Panc1 (cell line): ENCODE measurements around the gene PHIP. TPM values are rescaled to one million over a fixed set of nuclear protein-coding genes. Genes with fewer than 3 reads are reported as not detected.

Experiments used
- ATAC-seq: fragments of 200-7000 bp; cut with Tn5 transposase; 2 replicates; pipeline ENCODE4 v1.9.1; 2020; ENCODE audit warnings: mild to moderate bottlenecking, moderate library complexity
- BruUV-seq: library from RNA; stranded (reverse); fragments of 400-500 nt; replicated peaks from 2 replicates; lab custom pipeline; 2021; lab: Mats Ljungman, UMichigan
- CTCF ChIA-PET: fragments of 300-600 bp; sonication (Branson Sonifier 250); formaldehyde crosslinking; loops from one replicate; lab custom pipeline; 2022; ENCODE audit warnings: antibody characterized with exemption; lab: Charles Lee
- POLR2A ChIA-PET: fragments of 300-600 bp; sonication (Branson Sonifier 250); formaldehyde crosslinking; loops from one replicate; lab custom pipeline; 2022; ENCODE audit warnings: antibody characterized with exemption; lab: Charles Lee
- DNase-seq: peaks from one replicate; pipeline ENCODE4 v3.0.0-alpha.2; 2010; ENCODE audit warnings: low read depth, low spot score
- H3K27ac ChIP-seq: 2 replicates; pipeline ENCODE4 v1.5.1; 2011; ENCODE audit warnings: mild to moderate bottlenecking, low read length, inconsistent platforms
- H3K27me3 ChIP-seq: fragments of 200-500 bp; sonication (Bioruptor generic); 2 replicates; pipeline ENCODE4 v1.6.0; 2014; ENCODE audit warnings: low read length, inconsistent platforms; ENCODE audit not compliant: control insufficient read depth, insufficient read depth
- H3K36me3 ChIP-seq: fragments of 200-500 bp; sonication (Bioruptor generic); 2 replicates; pipeline ENCODE4 v1.5.1; 2014; ENCODE audit warnings: inconsistent platforms, mild to moderate bottlenecking, low read length, moderate library complexity; ENCODE audit not compliant: control insufficient read depth, insufficient read depth
- H3K4me1 ChIP-seq: 2 replicates; pipeline ENCODE4 v1.5.1; 2011; ENCODE audit warnings: inconsistent platforms, mild to moderate bottlenecking, low read length, moderate library complexity; ENCODE audit not compliant: control insufficient read depth, insufficient read depth
- H3K4me3 ChIP-seq, 2 experiments: 2 replicates each; pipeline ENCODE4 v1.5.1; 2011 to 2012; ENCODE audit warnings: low read depth in 2 of 2, low read length in 2 of 2, mild to moderate bottlenecking in 2 of 2, inconsistent platforms in 1 of 2, moderate library complexity in 1 of 2
- H3K9me3 ChIP-seq: fragments of 200-500 bp; sonication (Bioruptor generic); 2 replicates; pipeline ENCODE4 v1.5.1; 2014; ENCODE audit warnings: low read depth, mild to moderate bottlenecking, inconsistent platforms, low read length, moderate library complexity; ENCODE audit not compliant: control insufficient read depth, insufficient read depth
- POLR2AphosphoS5 ChIP-seq: IDR thresholded peaks from 2 replicates; pipeline ENCODE4 v1.6.1; 2012; ENCODE audit warnings: mild to moderate bottlenecking, low read depth, low read length, moderate library complexity
- SIN3A ChIP-seq: IDR thresholded peaks from 2 replicates; pipeline ENCODE4 v1.6.1; 2012; ENCODE audit warnings: low read depth, mild to moderate bottlenecking, low read length, moderate library complexity, borderline replicate concordance; ENCODE audit not compliant: insufficient read depth
- TCF7L2 ChIP-seq: IDR thresholded peaks from 2 replicates; pipeline ENCODE4 v1.6.1; 2011; ENCODE audit warnings: mild to moderate bottlenecking, low read depth, low read length, inconsistent platforms
- in situ Hi-C: cut with HindIII; loops from 2 replicates; pipeline ENCODE4 v1.10.0; 2016; ENCODE audit warnings: low sequenced_read_pairs, low pct_unique_long_range_greater_than_20kb
- intact Hi-C: fragments of 100-400 bp; cut with micrococcal nuclease; formaldehyde crosslinking; loops from one replicate; pipeline ENCODE4 v1.10.0; 2022; ENCODE audit not compliant: unreplicated experiment
- total RNA-seq: library from RNA; stranded (reverse); gene quantifications from one replicate; pipeline ENCODE4 v1.2.1, GENCODE V29; 2021; ENCODE audit not compliant: unreplicated experiment
- TF ChIP-seq, protein P1 (sequence below), 2 experiments: IDR thresholded peaks; 2 replicates each; pipeline ENCODE4 v1.6.1; 2011 to 2012; ENCODE audit warnings: low read depth in 2 of 2, control low read depth in 1 of 2, low read length in 1 of 2, mild to moderate bottlenecking in 1 of 2, moderate library complexity in 1 of 2; ENCODE audit not compliant: insufficient read depth in 1 of 2
- TF ChIP-seq, protein P2 (sequence below): fragments of 450-650 bp; IDR thresholded peaks from 2 replicates; pipeline ENCODE4 v1.5.1; 2017; ENCODE audit warnings: mild to moderate bottlenecking

Gene PHIP
- total RNA-seq, 1 experiment from 2014 or later = 28.0 TPM

- ATAC-seq (no peak), DNase-seq (no peak)
- ChIA-PET CTCF (no interaction called here), POLR2A (no interaction called here)
- Histone ChIP-seq H3K36me3 (no peaks in the 10 kb centered on the region), H3K27ac (no peak overlapping the region), H3K4me3 (no peak overlapping the region), H3K27me3 (peaks cover 7% of the 10 kb centered on the region; the same call in 1 of the 2 replicates), H3K4me1 (peaks cover under 1% of the 10 kb centered on the region), H3K9me3 (no peaks in the 10 kb centered on the region)
- no TSS peak for BruUV-seq
- in situ Hi-C loops = no loop called here
- no peak for TF ChIP-seq TCF7L2
- TF ChIP-seq, protein P1, sequence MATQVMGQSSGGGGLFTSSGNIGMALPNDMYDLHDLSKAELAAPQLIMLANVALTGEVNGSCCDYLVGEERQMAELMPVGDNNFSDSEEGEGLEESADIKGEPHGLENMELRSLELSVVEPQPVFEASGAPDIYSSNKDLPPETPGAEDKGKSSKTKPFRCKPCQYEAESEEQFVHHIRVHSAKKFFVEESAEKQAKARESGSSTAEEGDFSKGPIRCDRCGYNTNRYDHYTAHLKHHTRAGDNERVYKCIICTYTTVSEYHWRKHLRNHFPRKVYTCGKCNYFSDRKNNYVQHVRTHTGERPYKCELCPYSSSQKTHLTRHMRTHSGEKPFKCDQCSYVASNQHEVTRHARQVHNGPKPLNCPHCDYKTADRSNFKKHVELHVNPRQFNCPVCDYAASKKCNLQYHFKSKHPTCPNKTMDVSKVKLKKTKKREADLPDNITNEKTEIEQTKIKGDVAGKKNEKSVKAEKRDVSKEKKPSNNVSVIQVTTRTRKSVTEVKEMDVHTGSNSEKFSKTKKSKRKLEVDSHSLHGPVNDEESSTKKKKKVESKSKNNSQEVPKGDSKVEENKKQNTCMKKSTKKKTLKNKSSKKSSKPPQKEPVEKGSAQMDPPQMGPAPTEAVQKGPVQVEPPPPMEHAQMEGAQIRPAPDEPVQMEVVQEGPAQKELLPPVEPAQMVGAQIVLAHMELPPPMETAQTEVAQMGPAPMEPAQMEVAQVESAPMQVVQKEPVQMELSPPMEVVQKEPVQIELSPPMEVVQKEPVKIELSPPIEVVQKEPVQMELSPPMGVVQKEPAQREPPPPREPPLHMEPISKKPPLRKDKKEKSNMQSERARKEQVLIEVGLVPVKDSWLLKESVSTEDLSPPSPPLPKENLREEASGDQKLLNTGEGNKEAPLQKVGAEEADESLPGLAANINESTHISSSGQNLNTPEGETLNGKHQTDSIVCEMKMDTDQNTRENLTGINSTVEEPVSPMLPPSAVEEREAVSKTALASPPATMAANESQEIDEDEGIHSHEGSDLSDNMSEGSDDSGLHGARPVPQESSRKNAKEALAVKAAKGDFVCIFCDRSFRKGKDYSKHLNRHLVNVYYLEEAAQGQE (IDR thresholded peaks at IDR 0.05; ENCODE audit: insufficient read depth in 1 of 2, low read depth in 2 of 2, low read length in 1 of 2) = no peak
- no peak for TF ChIP-seq POLR2AphosphoS5
- TF ChIP-seq, protein P2, sequence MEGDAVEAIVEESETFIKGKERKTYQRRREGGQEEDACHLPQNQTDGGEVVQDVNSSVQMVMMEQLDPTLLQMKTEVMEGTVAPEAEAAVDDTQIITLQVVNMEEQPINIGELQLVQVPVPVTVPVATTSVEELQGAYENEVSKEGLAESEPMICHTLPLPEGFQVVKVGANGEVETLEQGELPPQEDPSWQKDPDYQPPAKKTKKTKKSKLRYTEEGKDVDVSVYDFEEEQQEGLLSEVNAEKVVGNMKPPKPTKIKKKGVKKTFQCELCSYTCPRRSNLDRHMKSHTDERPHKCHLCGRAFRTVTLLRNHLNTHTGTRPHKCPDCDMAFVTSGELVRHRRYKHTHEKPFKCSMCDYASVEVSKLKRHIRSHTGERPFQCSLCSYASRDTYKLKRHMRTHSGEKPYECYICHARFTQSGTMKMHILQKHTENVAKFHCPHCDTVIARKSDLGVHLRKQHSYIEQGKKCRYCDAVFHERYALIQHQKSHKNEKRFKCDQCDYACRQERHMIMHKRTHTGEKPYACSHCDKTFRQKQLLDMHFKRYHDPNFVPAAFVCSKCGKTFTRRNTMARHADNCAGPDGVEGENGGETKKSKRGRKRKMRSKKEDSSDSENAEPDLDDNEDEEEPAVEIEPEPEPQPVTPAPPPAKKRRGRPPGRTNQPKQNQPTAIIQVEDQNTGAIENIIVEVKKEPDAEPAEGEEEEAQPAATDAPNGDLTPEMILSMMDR = no peak
- no peak for TF ChIP-seq SIN3A
- intact Hi-C loops = no loop called here
Observed at GRCh38 chr6:79084693-79085092, 6.6 kb upstream of the PHIP start.

- no TSS peak for BruUV-seq
- no peak for ATAC-seq
- POLR2A ChIA-PET = no interaction called here
Observed at GRCh38 chr6:79082304-79082703, 4.2 kb upstream of the PHIP start.

More at GRCh38 chr6:79082304-79082703, 4.2 kb upstream of the PHIP start:
- Histone ChIP-seq H3K4me3 (no peak overlapping the region), H3K9me3 (no peaks in the 10 kb centered on the region), H3K27ac (no peak overlapping the region), H3K4me1 (peaks cover 5% of the 10 kb centered on the region), H3K36me3 (no peaks in the 10 kb centered on the region), H3K27me3 (no peaks in the 10 kb centered on the region)
- CTCF ChIA-PET = no interaction called here
- in situ Hi-C loops = no loop called here
- intact Hi-C loops = no loop called here
- no peak for DNase-seq
- TF ChIP-seq, protein P2 = no peak
- TF ChIP-seq, protein P1 (IDR thresholded peaks at IDR 0.05; ENCODE audit: insufficient read depth in 1 of 2, low read depth in 2 of 2, low read length in 1 of 2) = no peak
- TF ChIP-seq TCF7L2 (no peak), SIN3A (no peak), POLR2AphosphoS5 (no peak)
